HFF-Myc (cell line): ENCODE results near the gene ZNF528.

Source experiments
- DNase-seq: peaks from one replicate; pipeline ENCODE4 v3.0.0-alpha.2; 2011; ENCODE audit warnings: low read depth; ENCODE audit errors: extremely low read depth
- H3K4me3 ChIP-seq: replicated peaks from 2 replicates; pipeline ENCODE4 v1.5.1; 2011; ENCODE audit warnings: low read depth, mild to moderate bottlenecking, control low read depth, low read length
- CTCF ChIP-seq: IDR thresholded peaks from 2 replicates; pipeline ENCODE4 v1.5.1; 2012; ENCODE audit warnings: mild to moderate bottlenecking, low read depth, low read length, control low read depth; ENCODE audit errors: missing control alignments

Gene ZNF528

GRCh38 chr19:52453324-52454094, 55.9 kb downstream of the ZNF528 start, which contains the start of gene ZNF578:
TSS of gene ZNF578 (plus strand) at chr19:52453553. CDS start at chr19:52501846, 48,293 bp downstream.
- peak; percentile 30 for DNase-seq
- H3K4me3 ChIP-seq: peak within 1 kb of the TSS; percentile 46
- TF ChIP-seq CTCF: no peak

GRCh38 chr19:52464798-52465470, 67.3 kb downstream of the ZNF528 start:
- H3K4me3 ChIP-seq: no peak overlapping the region
- TF ChIP-seq CTCF: no peak
- DNase-seq: no peak
